SU-DHL-6 (cell line): Measurements from ENCODE around the gene HHLA2.

Experiments used
- CTCF ChIP-seq: fragments of 200-600 bp; sonication (generic); IDR thresholded peaks from one replicate; pipeline ENCODE4 v1.5.1; 2017; ENCODE audit warnings: antibody characterized with exemption, mild to moderate bottlenecking, low read length, moderate library complexity; ENCODE audit not compliant: insufficient read depth, poor library complexity, severe bottlenecking
- EZH2phosphoT487 ChIP-seq: fragments of 200-600 bp; sonication (generic), shearing (Covaris generic); conservative IDR thresholded peaks from 2 replicates; pipeline ENCODE4 v1.6.1; 2018; ENCODE audit warnings: mild to moderate bottlenecking, antibody characterized with exemption, low read length, moderate library complexity, mixed read lengths

- no peak for TF ChIP-seq CTCF
- TF ChIP-seq EZH2phosphoT487, result no peak
These were observed 2.5 kb upstream of the HHLA2 start for GRCh38 chr3:108293858-108294257.
